HG03064 (cell line): Measurements from ENCODE around the gene ASB7.
"Not testable (repeated sequence)": the region's sequence is repeated elsewhere in the genome, so short reads cannot be mapped to it uniquely, and the experiment has no call there.

Experiments
- ATAC-seq: cut with Tn5 transposase; IDR thresholded peaks from one replicate; pipeline ENCODE4 v1.9.1; 2021; ENCODE audit warnings: low read depth; ENCODE audit not compliant: unreplicated experiment

Gene ASB7

GRCh38 chr15:100602064-100602822, at the start of gene ASB7, which contains the start of gene LINS1:
TSS of gene ASB7 (plus strand) at chr15:100602589. CDS start at chr15:100612217, 9,628 bp downstream.
TSS of gene LINS1 (minus strand) at chr15:100602184. CDS start at chr15:100580842, 21,342 bp downstream.
- peak; percentile 86 for ATAC-seq

- no peak for ATAC-seq
Measured at GRCh38 chr15:100553468-100553867, 48.9 kb upstream of the ASB7 start.

GRCh38 chr15:100558771-100559254, 43.6 kb upstream of the ASB7 start:
- ATAC-seq, result no peak

DNA sequence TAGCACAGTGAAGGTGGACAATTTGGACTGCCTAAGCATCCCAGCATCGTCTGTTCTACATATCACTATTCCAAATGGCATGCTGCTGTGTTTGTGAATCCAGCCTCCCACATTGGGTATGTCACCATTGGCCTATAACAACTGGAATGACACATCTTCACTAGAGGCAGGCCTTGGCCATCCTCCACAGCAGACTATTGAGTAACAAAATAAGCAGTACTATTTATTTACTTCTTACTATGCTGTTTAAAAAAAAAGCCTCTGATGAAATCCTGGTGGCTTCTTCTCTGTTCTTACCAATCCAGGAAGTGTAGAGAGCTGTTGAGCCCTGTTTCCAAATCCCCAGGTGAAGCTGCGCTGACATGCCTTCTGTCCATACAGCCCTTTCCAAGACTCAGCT, 43.1 kb upstream of the ASB7 start:
- ATAC-seq, result no peak

DNA sequence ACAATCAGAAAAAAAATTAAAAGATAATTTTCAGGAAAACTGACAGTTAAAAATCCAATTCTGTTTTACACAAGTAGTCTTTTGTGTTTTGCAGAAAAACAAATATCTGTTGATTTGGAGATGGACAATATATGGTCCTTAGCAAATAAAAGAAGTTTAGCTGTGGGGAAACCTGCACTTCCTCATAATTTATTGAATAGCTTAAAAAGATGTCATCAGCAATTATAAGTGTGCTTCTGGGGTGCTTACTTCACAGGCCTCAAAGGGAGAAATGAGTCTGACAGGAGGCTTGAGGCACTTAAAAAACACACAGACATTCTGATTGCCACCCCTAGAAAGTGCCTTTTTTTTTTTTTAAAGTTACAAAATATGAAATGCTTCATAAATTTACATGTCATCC, 42.1 kb upstream of the ASB7 start:
- ATAC-seq, result no peak

DNA sequence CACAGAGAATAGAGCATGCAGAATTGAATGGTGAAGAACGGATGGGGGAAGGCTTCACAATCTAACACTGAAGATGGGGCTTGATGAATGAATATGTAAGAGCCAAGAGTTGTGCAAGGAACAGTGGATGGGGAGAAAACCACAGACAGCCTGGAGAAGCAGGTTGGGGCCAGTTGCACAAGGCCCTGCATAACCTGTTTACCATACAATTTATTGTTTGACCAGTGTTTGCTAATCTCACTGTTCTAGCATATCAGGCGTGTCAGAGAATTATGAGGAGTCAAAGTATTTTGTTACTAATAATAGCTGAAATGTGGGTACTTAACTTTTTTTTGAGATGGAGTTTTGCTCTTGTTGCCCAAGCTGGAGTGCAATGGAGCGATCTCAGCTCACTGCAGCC, 36.8 kb upstream of the ASB7 start:
- ATAC-seq, result no peak

GRCh38 chr15:100566850-100567628, 35.4 kb upstream of the ASB7 start:
- no peak for ATAC-seq

- no peak for ATAC-seq
Measured at GRCh38 chr15:100569391-100569790, 33.0 kb upstream of the ASB7 start.

GRCh38 chr15:100570275-100570674, 32.1 kb upstream of the ASB7 start:
- ATAC-seq, result no peak

GRCh38 chr15:100570735-100571313, 31.6 kb upstream of the ASB7 start:
- ATAC-seq, result peak; percentile 88

GRCh38 chr15:100571592-100572167, 30.7 kb upstream of the ASB7 start:
- no peak for ATAC-seq

DNA sequence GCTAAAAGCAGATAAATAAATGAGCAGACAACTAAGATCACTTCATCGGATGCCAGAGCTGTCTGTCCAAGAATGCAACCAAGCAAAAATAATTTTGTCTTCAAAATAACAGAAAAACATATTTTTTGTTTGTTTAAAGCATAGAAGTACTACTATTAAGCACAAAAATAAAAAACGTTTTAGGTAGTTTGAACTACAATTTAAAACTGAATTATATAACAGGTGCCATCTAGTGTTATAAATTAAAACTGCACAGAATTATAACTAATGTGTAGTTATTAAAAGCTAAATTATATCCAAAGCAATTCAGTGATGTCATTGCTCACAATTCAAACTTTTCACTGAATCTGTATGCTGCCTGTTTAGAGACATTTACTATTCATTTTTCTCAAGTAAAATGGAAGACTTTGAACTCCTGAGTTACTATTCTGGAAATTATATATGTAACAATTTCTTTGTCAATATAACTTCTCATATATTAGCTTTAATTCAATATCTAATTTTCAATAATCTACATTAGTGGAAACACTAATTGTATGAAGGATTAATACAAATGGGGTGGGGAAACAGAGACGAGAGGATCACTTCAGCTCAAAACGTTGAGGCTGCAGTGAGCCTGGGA, 29.9 kb upstream of the ASB7 start:
- ATAC-seq, result no peak

DNA sequence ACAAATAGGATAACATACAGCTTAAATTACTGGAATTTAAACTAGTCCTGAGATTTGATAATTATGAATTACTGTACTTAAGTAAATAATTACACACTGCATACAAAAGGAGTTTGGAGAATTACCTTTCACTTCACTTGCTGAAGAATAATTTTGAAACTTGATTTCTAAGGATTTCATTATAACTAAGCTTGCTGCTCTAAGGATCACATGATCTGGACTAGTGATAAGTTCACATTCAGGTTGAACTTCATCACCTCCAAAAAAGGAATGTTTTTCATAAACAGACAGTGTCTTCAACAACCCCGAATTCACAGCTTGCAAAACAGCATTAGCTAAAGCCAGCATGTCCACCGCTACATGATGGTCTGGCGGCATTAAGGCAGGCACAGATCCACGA, 28.9 kb upstream of the ASB7 start:
- ATAC-seq, result no peak

DNA sequence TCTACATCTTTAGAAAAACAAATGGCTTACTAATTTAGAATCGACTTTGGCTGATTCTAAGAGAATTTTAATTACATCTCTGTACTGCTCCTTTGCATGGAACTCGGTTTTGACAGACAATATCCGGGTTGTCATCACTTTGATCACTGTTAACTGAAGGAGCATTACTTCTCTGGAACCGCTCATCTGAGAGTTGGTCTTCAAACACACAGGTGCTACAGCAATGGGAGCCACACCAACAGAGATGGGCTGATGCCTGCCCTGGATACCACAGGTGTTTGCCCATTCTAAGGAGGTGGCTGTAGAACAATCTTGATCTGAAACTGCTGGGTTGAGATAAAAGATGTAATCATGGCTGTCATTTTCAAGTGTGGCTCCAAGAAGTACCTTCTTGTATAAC, 22.0 kb upstream of the ASB7 start:
- no peak for ATAC-seq

DNA sequence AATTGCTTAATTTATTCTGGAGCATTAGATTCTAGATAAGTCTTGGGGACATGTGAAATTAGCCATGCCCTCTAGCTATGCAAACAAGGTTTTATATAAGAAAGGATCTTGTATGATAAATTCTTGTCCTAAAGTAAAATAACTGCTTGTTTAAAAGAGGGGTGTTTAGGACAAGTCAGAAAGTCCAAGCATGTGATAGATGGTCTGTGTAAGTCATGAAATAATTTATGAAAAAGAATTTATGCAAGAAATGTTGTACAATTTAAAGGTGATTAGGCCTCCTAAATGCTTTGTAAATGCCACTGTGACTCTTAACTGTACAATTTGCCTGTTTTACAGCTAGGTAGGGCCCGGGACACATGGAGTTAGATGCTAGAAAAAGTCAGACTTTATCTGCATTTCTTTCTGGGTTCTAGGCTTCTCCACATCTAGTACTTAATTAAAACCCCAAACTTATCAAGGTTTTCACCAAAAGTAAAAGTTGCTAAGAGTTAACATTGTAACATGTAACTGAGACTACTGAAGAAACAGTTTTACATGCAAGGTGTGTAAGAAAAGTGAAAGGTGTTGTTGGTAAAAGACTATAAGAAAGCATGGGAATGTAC, 13.6 kb upstream of the ASB7 start:
- no peak for ATAC-seq

GRCh38 chr15:100591163-100591562, 11.2 kb upstream of the ASB7 start:
- ATAC-seq, result not testable (repeated sequence)

DNA sequence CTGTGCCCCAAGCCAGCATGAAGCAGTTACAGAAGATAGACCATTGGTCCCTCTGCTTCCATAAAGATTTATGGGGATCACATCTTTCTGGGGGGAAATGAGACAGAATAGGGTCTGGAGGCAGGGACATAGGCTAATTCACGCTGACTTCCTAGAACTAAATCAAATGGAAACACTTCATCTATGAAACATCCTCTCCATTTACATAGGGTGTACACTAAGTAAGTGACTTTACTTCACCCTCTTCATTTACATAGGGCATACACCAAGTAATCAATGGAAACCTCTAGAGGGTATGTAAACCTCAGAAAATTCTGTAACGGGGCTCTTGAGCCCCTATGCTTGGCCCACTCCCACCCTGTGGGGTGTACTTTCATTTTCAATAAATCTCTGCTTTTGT, 10.6 kb upstream of the ASB7 start:
- no peak for ATAC-seq

DNA sequence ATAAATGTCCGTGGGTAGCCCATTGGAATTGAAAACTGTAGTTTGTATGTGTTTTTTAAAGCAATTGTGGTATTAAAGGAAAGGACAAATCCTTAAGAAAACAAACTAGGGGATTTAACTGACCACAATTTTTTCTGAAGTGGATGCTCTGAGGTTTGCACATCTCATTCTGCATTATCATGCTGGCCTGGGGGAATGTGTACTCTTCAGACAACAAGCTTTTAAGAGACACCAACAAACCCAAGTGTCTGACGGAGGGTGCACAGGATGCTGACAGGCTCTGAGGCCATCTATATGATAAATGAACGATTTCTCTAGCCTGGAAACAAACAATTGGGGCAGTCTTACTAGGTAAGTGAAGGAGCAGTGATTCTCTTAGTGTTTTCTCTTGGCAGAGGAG, 9.5 kb upstream of the ASB7 start:
- ATAC-seq, result no peak

- ATAC-seq, result no peak
Measured at GRCh38 chr15:100593431-100593830, 9.0 kb upstream of the ASB7 start.

GRCh38 chr15:100595964-100596363, 6.4 kb upstream of the ASB7 start:
- ATAC-seq, result no peak
